ENCODE measurements around the gene CD163.
"Not testable (repeated sequence)": the region's sequence is repeated elsewhere in the genome, so short reads cannot be mapped to it uniquely, and the experiment has no call there.

Gene CD163

DNA sequence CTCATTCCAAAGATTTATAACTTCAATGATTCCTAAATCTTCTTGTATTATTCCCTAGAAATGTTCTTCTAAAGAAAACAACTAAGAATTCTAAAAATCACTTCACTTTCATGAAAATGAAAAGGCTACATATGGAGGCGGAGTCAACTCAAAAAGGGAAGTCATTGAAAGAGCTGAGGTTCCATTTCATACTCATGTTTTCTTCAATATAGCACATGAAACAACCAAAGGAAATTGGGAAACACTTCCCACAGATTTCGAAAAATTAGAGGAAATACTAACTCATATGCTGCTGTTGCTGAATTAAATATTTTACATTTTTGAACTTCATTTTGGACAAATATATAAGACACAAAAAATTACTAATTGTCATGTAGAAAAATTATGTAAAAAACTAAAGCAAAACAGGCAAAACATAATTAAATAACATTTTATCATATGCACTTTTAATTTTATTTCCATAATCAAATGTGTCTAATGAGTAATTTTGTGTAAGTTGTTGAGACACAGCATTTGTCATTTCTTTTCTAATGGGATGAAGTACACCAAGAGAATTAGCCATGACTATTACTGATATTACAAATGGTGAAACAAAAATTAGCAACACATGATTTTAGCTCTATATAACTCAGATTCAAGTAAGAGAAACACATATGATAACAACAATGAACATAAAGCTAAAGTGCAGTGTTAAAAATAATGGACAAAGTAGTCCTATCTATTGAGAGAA lies at the start of gene CD163:
Gene CD163, minus strand, starts transcription at position 92 of the 730 bp plus-strand sequence. Its CDS starts 87 bp downstream, at position 5.
- no peak within 1 kb of the TSS for H3K4me3 ChIP-seq (ENCODE audit: low read depth, low read length)
- in situ Hi-C loops (cut with HindIII; ENCODE audit: low sequenced_read_pairs): no loop called here
- TF ChIP-seq, protein P1, sequence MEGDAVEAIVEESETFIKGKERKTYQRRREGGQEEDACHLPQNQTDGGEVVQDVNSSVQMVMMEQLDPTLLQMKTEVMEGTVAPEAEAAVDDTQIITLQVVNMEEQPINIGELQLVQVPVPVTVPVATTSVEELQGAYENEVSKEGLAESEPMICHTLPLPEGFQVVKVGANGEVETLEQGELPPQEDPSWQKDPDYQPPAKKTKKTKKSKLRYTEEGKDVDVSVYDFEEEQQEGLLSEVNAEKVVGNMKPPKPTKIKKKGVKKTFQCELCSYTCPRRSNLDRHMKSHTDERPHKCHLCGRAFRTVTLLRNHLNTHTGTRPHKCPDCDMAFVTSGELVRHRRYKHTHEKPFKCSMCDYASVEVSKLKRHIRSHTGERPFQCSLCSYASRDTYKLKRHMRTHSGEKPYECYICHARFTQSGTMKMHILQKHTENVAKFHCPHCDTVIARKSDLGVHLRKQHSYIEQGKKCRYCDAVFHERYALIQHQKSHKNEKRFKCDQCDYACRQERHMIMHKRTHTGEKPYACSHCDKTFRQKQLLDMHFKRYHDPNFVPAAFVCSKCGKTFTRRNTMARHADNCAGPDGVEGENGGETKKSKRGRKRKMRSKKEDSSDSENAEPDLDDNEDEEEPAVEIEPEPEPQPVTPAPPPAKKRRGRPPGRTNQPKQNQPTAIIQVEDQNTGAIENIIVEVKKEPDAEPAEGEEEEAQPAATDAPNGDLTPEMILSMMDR (IDR thresholded peaks at IDR 0.05; ENCODE audit: low read depth, low read length): no peak
- DNase-seq (ENCODE audit: low read depth, low spot score): no peak

DNA sequence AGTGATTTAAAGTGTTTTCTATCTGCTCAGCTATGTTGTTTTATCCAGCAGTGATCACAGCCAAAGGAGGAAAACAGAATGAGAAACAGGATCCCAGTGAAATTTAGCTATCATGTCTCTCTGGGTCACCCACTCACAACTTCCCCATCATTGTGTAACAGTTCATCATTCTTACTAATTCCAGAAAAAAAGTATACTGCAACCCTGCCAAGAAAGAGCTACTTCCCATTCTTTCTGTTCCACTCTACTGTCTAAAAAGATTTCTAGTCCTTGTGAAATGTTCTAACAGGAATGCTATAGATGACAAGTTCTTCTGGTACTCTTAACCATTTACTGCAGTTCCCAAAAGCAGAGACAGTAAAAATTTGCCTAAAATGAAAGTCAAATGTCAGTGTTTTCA lies 39.2 kb upstream of the CD163 start:
- in situ Hi-C loops (cut with HindIII; ENCODE audit: low sequenced_read_pairs): no loop called here
- H3K4me3 ChIP-seq (ENCODE audit: low read depth, low read length): no peak overlapping the region
- TF ChIP-seq, protein P1 (IDR thresholded peaks at IDR 0.05; ENCODE audit: low read depth, low read length): no peak
- DNase-seq (ENCODE audit: low read depth, low spot score): peak; percentile 7

DNA sequence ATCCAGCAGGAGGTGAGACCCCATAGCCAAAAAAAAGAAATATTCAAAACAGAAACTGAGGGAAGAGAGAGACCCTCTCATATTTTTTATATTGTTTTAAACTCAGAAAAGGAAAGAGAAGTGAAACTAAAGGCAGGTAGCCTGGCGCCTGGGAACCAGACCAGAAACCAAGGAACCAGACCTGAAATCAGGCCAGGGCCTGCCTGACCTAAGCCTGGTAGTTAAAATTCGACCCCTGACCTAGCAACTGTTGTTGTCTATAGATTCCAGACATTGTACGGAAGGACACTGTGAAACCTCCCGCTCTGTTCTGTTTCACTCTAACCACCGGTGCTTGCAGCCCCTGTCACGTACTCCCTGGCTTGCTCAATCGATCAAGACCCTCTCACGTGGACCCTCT lies 38.5 kb upstream of the CD163 start:
- H3K4me3 ChIP-seq (ENCODE audit: low read depth, low read length): no peak overlapping the region
- in situ Hi-C loops (cut with HindIII; ENCODE audit: low sequenced_read_pairs): no loop called here
- DNase-seq (ENCODE audit: low read depth, low spot score): no peak
- TF ChIP-seq, protein P1 (IDR thresholded peaks at IDR 0.05; ENCODE audit: low read depth, low read length): no peak

DNA sequence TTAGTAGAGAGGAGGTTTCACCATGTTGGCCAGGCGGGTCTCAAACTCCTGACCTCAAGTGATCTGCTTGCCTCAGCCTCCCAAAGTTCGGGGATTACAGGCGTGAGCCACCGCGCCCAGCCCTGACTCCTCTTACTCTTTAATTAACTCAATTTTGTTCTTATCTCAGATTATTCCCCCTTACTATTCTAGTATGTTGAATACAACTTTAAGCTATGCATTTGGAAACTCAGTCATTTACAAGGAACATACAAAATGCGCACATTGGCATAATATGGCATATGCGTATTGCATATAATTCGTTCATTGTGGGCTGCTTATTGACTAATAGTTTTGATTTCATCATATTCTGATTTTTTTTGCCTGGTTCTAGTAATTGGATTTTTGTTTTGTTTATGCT lies 10.8 kb upstream of the CD163 start:
- in situ Hi-C loops (cut with HindIII; ENCODE audit: low sequenced_read_pairs): no loop called here
- no peak for DNase-seq (ENCODE audit: low read depth, low spot score)
- TF ChIP-seq, protein P1 (IDR thresholded peaks at IDR 0.05; ENCODE audit: low read depth, low read length): no peak
- no peak overlapping the region for H3K4me3 ChIP-seq (ENCODE audit: low read depth, low read length)

DNA sequence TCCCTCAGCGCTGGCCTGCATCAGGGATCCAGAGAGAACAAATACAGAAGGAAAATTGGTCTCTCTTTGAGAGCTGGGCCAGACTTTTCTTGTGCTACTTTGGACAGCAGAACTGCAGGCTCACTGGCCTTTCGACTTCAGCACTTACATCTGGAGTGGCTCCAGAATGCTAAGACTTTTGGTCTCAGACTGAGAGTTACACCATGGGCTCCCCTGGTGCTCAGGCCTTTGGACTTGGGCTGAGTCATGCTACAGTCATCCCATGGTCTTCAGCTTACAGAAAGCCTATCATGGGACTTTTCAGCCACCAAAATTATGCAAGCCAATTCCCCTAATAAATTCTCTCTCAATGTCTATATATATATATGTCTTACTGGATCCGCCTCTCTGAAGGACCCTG lies 9.0 kb upstream of the CD163 start:
- in situ Hi-C loops (cut with HindIII; ENCODE audit: low sequenced_read_pairs): no loop called here
- H3K4me3 ChIP-seq (ENCODE audit: low read depth, low read length): no peak overlapping the region
- TF ChIP-seq, protein P1 (IDR thresholded peaks at IDR 0.05; ENCODE audit: low read depth, low read length): no peak
- DNase-seq (ENCODE audit: low read depth, low spot score): peak; percentile 96

DNA sequence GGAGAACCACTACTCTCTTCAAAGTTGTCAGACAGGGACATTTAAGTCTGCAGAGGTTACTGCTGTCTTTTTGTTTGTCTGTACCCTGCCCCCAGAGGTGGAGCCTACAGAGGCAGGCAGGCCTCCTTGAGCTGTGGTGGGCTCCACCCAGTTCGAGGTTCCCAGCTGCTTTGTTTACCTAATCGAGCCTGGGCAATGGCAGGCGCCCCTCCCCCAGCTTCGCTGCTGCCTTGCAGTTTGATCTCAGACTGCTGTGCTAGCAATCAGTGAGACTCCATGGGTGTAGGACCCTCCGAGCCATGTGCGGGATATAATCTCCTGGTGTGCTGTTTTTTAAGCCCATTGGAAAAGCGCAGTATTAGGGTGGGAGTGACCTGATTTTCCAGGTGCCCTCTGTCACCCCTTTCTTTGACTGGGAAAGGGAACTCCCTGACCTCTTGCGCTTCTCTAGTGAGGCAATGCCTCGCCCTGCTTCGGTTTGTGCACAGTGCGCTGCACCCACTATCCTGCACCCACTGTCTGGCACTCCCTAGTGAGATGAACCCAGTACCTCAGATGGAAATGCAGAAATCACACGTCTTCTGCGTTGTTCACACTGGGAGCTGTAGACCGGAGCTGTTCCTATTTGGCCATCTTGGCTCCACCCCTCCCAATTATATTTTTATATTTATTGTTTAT lies 6.4 kb upstream of the CD163 start:
- H3K4me3 ChIP-seq (ENCODE audit: low read depth, low read length); DNase-seq (ENCODE audit: low read depth, low spot score); in situ Hi-C loops (cut with HindIII; ENCODE audit: low sequenced_read_pairs): not testable (repeated sequence)

DNA sequence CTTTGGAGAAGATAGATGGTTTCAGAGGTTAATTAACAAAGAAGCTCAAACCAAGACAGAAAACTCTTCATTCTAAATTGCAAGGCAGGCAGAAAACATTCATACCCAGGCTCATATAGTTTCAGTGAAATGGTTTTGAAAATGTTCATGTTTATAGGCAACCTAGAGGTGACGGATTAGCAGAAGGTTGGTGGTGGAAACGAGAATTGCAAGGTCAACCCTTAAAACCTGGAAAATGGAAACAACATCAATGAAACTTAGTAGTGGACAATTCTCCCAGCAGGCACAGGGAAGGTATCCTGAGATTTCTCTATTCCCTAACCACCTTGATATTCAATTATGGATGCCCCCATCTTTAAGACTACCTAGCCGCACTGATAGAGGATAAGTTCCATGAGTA lies 965 bp downstream of the CD163 start:
- TF ChIP-seq, protein P1 (IDR thresholded peaks at IDR 0.05; ENCODE audit: low read depth, low read length): no peak
- in situ Hi-C loops (cut with HindIII; ENCODE audit: low sequenced_read_pairs): no loop called here
- DNase-seq (ENCODE audit: low read depth, low spot score): no peak
- no peak overlapping the region for H3K4me3 ChIP-seq (ENCODE audit: low read depth, low read length)

Data from astrocyte of the spinal cord (primary cell).